Heart left ventricle (tissue), 16 donors: Measurements from ENCODE around the gene TRPM7. TPM values are rescaled to one million over a fixed set of nuclear protein-coding genes. Genes with fewer than 3 reads are reported as not detected.

ENCODE experiments used
- ATAC-seq, 4 donors: fragments of 200-7000 bp; cut with Tn5 transposase; one replicate each; pipeline ENCODE4 v1.9.1; 2020 to 2022; ENCODE audit warnings: moderate library complexity in 4 of 4, mild to moderate bottlenecking in 3 of 4, moderate number of reproducible peaks in 1 of 4
- DNase-seq, 5 donors: peaks; one replicate each; pipeline ENCODE4 v3.0.0-alpha.2; 2020
- H3K27ac ChIP-seq, 12 donors: fragments of 200-600 bp; sonication (generic) in 4 of 12; one replicate each; pipeline versions ENCODE4 v1.5.0 to v1.8.0; 2016 to 2022; ENCODE audit warnings: mild to moderate bottlenecking in 2 of 12
- H3K27me3 ChIP-seq, 9 donors: fragments of 200-600 bp; sonication (generic) in 2 of 9; one replicate each; pipeline versions ENCODE4 v1.5.1 to v1.8.0; 2016 to 2022; ENCODE audit warnings: mild to moderate bottlenecking in 3 of 9
- H3K36me3 ChIP-seq, 9 donors: fragments of 200-600 bp; sonication (generic) in 2 of 9; one replicate each; pipeline versions ENCODE4 v1.5.0 to v1.8.0; 2018 to 2022; ENCODE audit warnings: mild to moderate bottlenecking in 2 of 9
- H3K4me1 ChIP-seq, 12 donors: fragments of 200-600 bp; sonication (generic) in 4 of 12; one replicate each; pipeline versions ENCODE4 v1.5.0 to v1.8.0; 2016 to 2022; ENCODE audit warnings: mild to moderate bottlenecking in 3 of 12
- H3K4me3 ChIP-seq, 12 donors: fragments of 200-600 bp; sonication (generic) in 4 of 12; one replicate each; pipeline versions ENCODE4 v1.5.0 to v1.8.0; 2017 to 2022; ENCODE audit warnings: mild to moderate bottlenecking in 9 of 12, moderate library complexity in 4 of 12
- H3K9me3 ChIP-seq, 12 donors: fragments of 200-600 bp; sonication (generic) in 4 of 12; one replicate each; pipeline versions ENCODE4 v1.5.0 to v1.8.0; 2016 to 2022; ENCODE audit warnings: mild to moderate bottlenecking in 1 of 12
- CTCF ChIP-seq, 12 donors: fragments of 200-600 bp; sonication (generic) in 4 of 12; IDR thresholded peaks; one replicate each; pipeline versions ENCODE4 v1.5.0 to v1.8.0; 2018 to 2022; ENCODE audit warnings: antibody characterized with exemption in 12 of 12, mild to moderate bottlenecking in 5 of 12
- POLR2A ChIP-seq, 2 donors: fragments of 450-650 bp; IDR thresholded peaks; one replicate each; pipeline ENCODE4 v1.6.1; 2017; ENCODE audit warnings: antibody characterized with exemption in 2 of 2, mild to moderate bottlenecking in 2 of 2, moderate library complexity in 2 of 2
- WGBS, 4 donors: extraction: QIAGEN DNeasy Blood & Tissue Kit in 2 of 4; methylation state at CpG; one replicate each; pipeline versions ENCODE4 v1.1.5 to v1.1.7; 2013 to 2018; 5-methylcytosine and 5-hydroxymethylcytosine counted together
- intact Hi-C, 10 donors: fragments of 100-400 bp; cut with DNase I; formaldehyde crosslinking; loops; one replicate each; pipeline versions ENCODE4 v1.11.1 to v1.14.2; 2022
- polyA plus RNA-seq, 2 donors: library from polyadenylated mRNA; stranded (reverse); fragments of 200-250 nt; gene quantifications; one replicate each; pipeline ENCODE4 v1.2.3, GENCODE V29; 2013
- total RNA-seq, 9 donors: library from RNA; depleted of rRNA in 2 of 9; stranded (reverse); fragments of >200 nt in 2 of 9; fragmentation: NEBNext Ultra II Directional in 3 of 9; extraction: Animal tissue kit (Norgen Biotek cat#: 25700) in 3 of 9; gene quantifications; one replicate each; pipeline versions ENCODE4 v1.1.0 to v1.2.4, GENCODE V29; 2016 to 2023
- donor health status: ischemic (EF 13 %, LVEDD 7.1; RV severe dilation, severe dysfunction).
- donor health status: healthy with polysubstance abuse.
- donor health status: DM: no; HTN: yes; CAD: no.
- donor health status: DM: no; HTN: no; CAD: no.
- donor health status: ischemic (EF 25% LVEDD 6.9; RV normal size, moderate dysfunction).
- donor health status: ischemic (EF 25% LVEDD 5.7; RV mildly dilated, moderate dysfunction).
- donor health status: healthy.
- donor health status: DM: yes; HTN: yes; CAD: no.
- donor health status: ischemic (EF 35%, LVEDD 5.7; RV mildly dilated, moderate dysfunction).
- donor health status: nonischemic (EF 11% LVEDD 7.7; RV severe dilation, severe dysfunction).
- donor health status: DM: yes; HTN: yes; CAD: no.
- donor health status: PGD.
- donor health status: ischemic (EF 29% LVEDD 5.4; RV normal size, mild dysfunction).
- donor health status: nonischemic (EF 23%, LVEDD 6.1; RV moderate dilation, normal function).

The TRPM7 gene
- total and polyA plus RNA-seq, 11 donors = 11.9 to 49.3 (median 30.6) TPM

GRCh38 chr15:50552238-50552637 lies 134.4 kb downstream of the TRPM7 start:
- Histone ChIP-seq H3K27ac (no peak overlapping the region), H3K27me3 (no peaks in the 10 kb centered on the region), H3K9me3 (no peaks in the 10 kb centered on the region), H3K36me3 (peaks cover 0 to 9% (median 4%) of the 10 kb centered on the region in 9 donors), H3K4me1 (no peaks in the 10 kb centered on the region), H3K4me3 (no peak overlapping the region)
- DNase-seq (no peak), ATAC-seq (no peak)
- WGBS, 4 donors = 83 to 92% (median 89%) methylated on average over 4 of the region's 4 CpGs
- TF ChIP-seq CTCF (IDR thresholded peaks at IDR 0.05) = no peak
- no peak for TF ChIP-seq POLR2A (IDR thresholded peaks at IDR 0.05)
- intact Hi-C loops = no loop called here

- H3K4me3 ChIP-seq = no peak overlapping the region
- TF ChIP-seq POLR2A (IDR thresholded peaks at IDR 0.05) (no peak), CTCF (IDR thresholded peaks at IDR 0.05) (no peak)
- H3K36me3 ChIP-seq = no peaks in the 10 kb centered on the region
- WGBS, 4 donors = 83 to 90% (median 87%) methylated on average over 7 of the region's 7 CpGs
- H3K27me3 ChIP-seq = no peaks in the 10 kb centered on the region
- H3K9me3 ChIP-seq = no peaks in the 10 kb centered on the region
- no peak for ATAC-seq
- no peak for DNase-seq
- H3K27ac ChIP-seq = no peak overlapping the region
- no peaks in the 10 kb centered on the region for H3K4me1 ChIP-seq
- intact Hi-C loops = no loop called here
Measured at GRCh38 chr15:50549326-50549725, 137.3 kb downstream of the TRPM7 start.

GRCh38 chr15:50546566-50546965 lies 140.0 kb downstream of the TRPM7 start, which contains the start of gene USP50:
TSS of gene USP50 (minus strand) at chr15:50546666. CDS start at chr15:50546525, 141 bp downstream.
- TF ChIP-seq CTCF (IDR thresholded peaks at IDR 0.05) = no peak
- TF ChIP-seq POLR2A (IDR thresholded peaks at IDR 0.05) = no peak
- Histone ChIP-seq H3K9me3 (no peaks in the 10 kb centered on the region), H3K4me3 (no peak within 1 kb of the TSS), H3K27ac (no peak within 1 kb of the TSS), H3K27me3 (no peaks in the 10 kb centered on the region), H3K36me3 (no peaks in the 10 kb centered on the region), H3K4me1 (no peaks in the 10 kb centered on the region)
- no peak for DNase-seq
- ATAC-seq = no peak
- WGBS, 4 donors = 89 to 92% (median 90%) methylated on average over 5 of the region's 5 CpGs
- intact Hi-C loops = no loop called here

GRCh38 chr15:50544368-50544767 lies 142.2 kb downstream of the TRPM7 start:
- Histone ChIP-seq H3K27ac (no peak overlapping the region), H3K27me3 (no peaks in the 10 kb centered on the region), H3K9me3 (no peaks in the 10 kb centered on the region), H3K4me3 (no peak overlapping the region), H3K36me3 (no peaks in the 10 kb centered on the region), H3K4me1 (no peaks in the 10 kb centered on the region)
- no peak for TF ChIP-seq CTCF (IDR thresholded peaks at IDR 0.05)
- ATAC-seq = no peak
- 45 to 73% (median 53%) methylated on average over 5 of the region's 5 CpGs for WGBS, 4 donors
- no peak for DNase-seq
- intact Hi-C loops = no loop called here
